HepG2 (cell line): ENCODE results near the gene LRRC72. TPM values are rescaled to one million over a fixed set of nuclear protein-coding genes. Genes with fewer than 3 reads are reported as not detected.

Experiments
- ATAC-seq: fragments of 200-7000 bp; cut with Tn5 transposase; 3 replicates; pipeline ENCODE4 v1.9.1; 2020; ENCODE audit warnings: mild to moderate bottlenecking, moderate library complexity
- BruUV-seq: library from RNA; stranded (reverse); fragments of 400-500 nt; replicated peaks from 2 replicates; lab custom pipeline; 2021; lab: Mats Ljungman, UMichigan
- CTCF ChIA-PET: fragments of 300-600 bp; formaldehyde crosslinking; extraction: SDS; loops from one replicate; lab custom pipeline; 2021; ENCODE audit warnings: low total read pairs, inconsistent platforms, low intra/inter-chr PET ratio; lab: Yijun Ruan, JAX
- POLR2A ChIA-PET: fragments of 350-600 bp; sonication (Branson Sonifier 250); formaldehyde crosslinking; loops from one replicate; lab custom pipeline; 2020; ENCODE audit warnings: antibody characterized with exemption, inconsistent platforms; lab: Yijun Ruan, JAX
- DNase-seq: peaks from one replicate; pipeline ENCODE4 v3.0.0-alpha.2; 2015; ENCODE audit warnings: low spot score
- FAIRE-seq: peaks from 3 replicates; lab custom pipeline; 2011; peaks lifted over from hg19 to GRCh38; lab: Jason Lieb, UNC
- H2AFZ ChIP-seq: one replicate; pipeline ENCODE4 v1.6.1; 2011; ENCODE audit warnings: low read length, inconsistent platforms
- H3K27ac ChIP-seq: fragments of 300-600 bp; 3 replicates; pipeline ENCODE4 v1.8.0; 2011; ENCODE audit warnings: mixed run types, mild to moderate bottlenecking, mixed read lengths, low read length, inconsistent platforms; ENCODE audit not compliant: insufficient read depth; ENCODE audit errors: extremely low read length
- H3K27me3 ChIP-seq, 2 experiments: fragments of 200-600 bp in 1 of 2; 2 replicates in 1 of 2; 3 replicates in 1 of 2; pipeline versions ENCODE4 v1.6.0 to v1.8.0; 2011; ENCODE audit warnings: low read length in 2 of 2, mild to moderate bottlenecking in 2 of 2, moderate library complexity in 2 of 2, inconsistent platforms in 1 of 2; ENCODE audit not compliant: insufficient read depth in 2 of 2, control insufficient read depth in 1 of 2
- H3K36me3 ChIP-seq, 2 experiments: fragments of 200-600 bp in 1 of 2; replicated peaks in 1 of 2; 2 replicates in 1 of 2; 3 replicates in 1 of 2; pipeline versions ENCODE4 v1.5.1 to v1.8.0; 2011; ENCODE audit warnings: low read length in 2 of 2, inconsistent platforms in 1 of 2; ENCODE audit not compliant: insufficient read depth in 2 of 2, control insufficient read depth in 1 of 2
- H3K4me1 ChIP-seq: 2 replicates; pipeline ENCODE4 v1.5.1; 2012; ENCODE audit warnings: low read length, inconsistent platforms; ENCODE audit not compliant: insufficient read depth
- H3K4me2 ChIP-seq: 2 replicates; pipeline ENCODE4 v1.6.0; 2011; ENCODE audit warnings: low read depth, low read length, inconsistent platforms
- H3K4me3 ChIP-seq, 3 experiments: fragments of 200-600 bp in 1 of 3; sonication (generic), shearing (Covaris generic) in 1 of 3; replicated peaks in 1 of 3; 2 replicates each; pipeline ENCODE4 v1.5.1; 2011 to 2016; ENCODE audit warnings: low read length in 3 of 3, inconsistent platforms in 2 of 3, low read depth in 2 of 3, mild to moderate bottlenecking in 2 of 3, control low read depth in 1 of 3, mixed read lengths in 1 of 3; ENCODE audit not compliant: insufficient read depth in 1 of 3
- H3K79me2 ChIP-seq: one replicate; pipeline ENCODE4 v1.6.1; 2011; ENCODE audit warnings: low read length, inconsistent platforms; ENCODE audit not compliant: insufficient read depth
- H3K9ac ChIP-seq: 2 replicates; pipeline ENCODE4 v1.6.0; 2011; ENCODE audit warnings: mild to moderate bottlenecking, low read depth, low read length, inconsistent platforms; ENCODE audit not compliant: insufficient read depth
- H3K9me3 ChIP-seq: 2 replicates; pipeline ENCODE4 v1.5.1; 2012; ENCODE audit warnings: mild to moderate bottlenecking, low read length
- H4K20me1 ChIP-seq: 2 replicates; pipeline ENCODE4 v1.6.0; 2011; ENCODE audit warnings: inconsistent platforms, mild to moderate bottlenecking, low read length, moderate library complexity; ENCODE audit not compliant: insufficient read depth
- FOXK1 ChIP-seq: sonication (generic); formaldehyde crosslinking; IDR thresholded peaks from 2 replicates; pipeline ENCODE4 v1.4.0; 2020; ENCODE audit warnings: low read depth, missing genetic modification reagents, borderline replicate concordance
- FOXO1 ChIP-seq: sonication (generic); formaldehyde crosslinking; IDR thresholded peaks from 2 replicates; pipeline ENCODE4 v1.4.0; 2020; ENCODE audit warnings: missing genetic modification reagents
- GLMP ChIP-seq: sonication (generic); formaldehyde crosslinking; IDR thresholded peaks from 2 replicates; pipeline ENCODE4 v1.9.0; 2021; ENCODE audit warnings: missing genetic modification reagents, mild to moderate bottlenecking, borderline replicate concordance
- GTF2F1 ChIP-seq: fragments of 150-350 bp; IDR thresholded peaks from 2 replicates; pipeline ENCODE4 v1.6.1; 2014; ENCODE audit warnings: low read length
- MAFK ChIP-seq, 2 experiments: IDR thresholded peaks in 1 of 2; conservative IDR thresholded peaks in 1 of 2; 2 replicates each; pipeline ENCODE4 v1.6.1; 2011; ENCODE audit warnings: improper control_type of control experiment in 2 of 2, low read length in 2 of 2
- MBD4 ChIP-seq: IDR thresholded peaks from 2 replicates; pipeline ENCODE4 v1.6.1; 2012; ENCODE audit warnings: low read length, inconsistent platforms, borderline replicate concordance
- PAXIP1 ChIP-seq: sonication (generic); formaldehyde crosslinking; conservative IDR thresholded peaks from 2 replicates; pipeline ENCODE4 v1.4.0; 2020; ENCODE audit warnings: mild to moderate bottlenecking, missing genetic modification reagents, moderate library complexity
- SIN3A ChIP-seq: IDR thresholded peaks from 2 replicates; pipeline ENCODE4 v1.6.1; 2011; ENCODE audit warnings: low read depth, mild to moderate bottlenecking, control low read depth, low read length, borderline replicate concordance
- ZFP82 ChIP-seq: sonication (generic); formaldehyde crosslinking; IDR thresholded peaks from 2 replicates; pipeline ENCODE4 v1.5.1; 2020; ENCODE audit warnings: mild to moderate bottlenecking, missing genetic modification reagents, borderline replicate concordance
- ZNF569 ChIP-seq: sonication (generic); formaldehyde crosslinking; IDR thresholded peaks from 2 replicates; pipeline ENCODE4 v1.5.0; 2020; ENCODE audit warnings: mild to moderate bottlenecking, missing genetic modification reagents, moderate library complexity, borderline replicate concordance
- WGBS: methylation state at CpG from one replicate; pipeline ENCODE4 v1.1.6; 2017; ENCODE audit warnings: low lambda C conversion rate; 5-methylcytosine and 5-hydroxymethylcytosine counted together
- in situ Hi-C: cut with HindIII; loops from 2 replicates; pipeline ENCODE4 v1.10.0; 2017; ENCODE audit warnings: low pct_unique_long_range_greater_than_20kb; ENCODE audit not compliant: extremely low pct_ligation_motif_present
- intact Hi-C: fragments of 100-400 bp; cut with micrococcal nuclease; formaldehyde crosslinking; loops from one replicate; pipeline ENCODE4 v1.10.0; 2022; ENCODE audit not compliant: unreplicated experiment
- polyA plus RNA-seq, 8 experiments: library from polyadenylated mRNA; depleted of rRNA in 3 of 8; stranded (reverse) in 7 of 8; unstranded in 1 of 8; fragments of >200 nt; fragmentation: Illumina TruSeq in 4 of 8; extraction: Trizol in 4 of 8; gene quantifications; 2 replicates each; pipeline versions ENCODE4 v1.2.1 to v1.2.3, GENCODE V29; 2011 to 2016; ENCODE audit warnings: low read depth in 4 of 8, missing spikeins in 1 of 8, mixed read lengths in 1 of 8; ENCODE audit not compliant: insufficient read depth in 1 of 8
- total RNA-seq, 5 experiments: library from RNA; depleted of rRNA; stranded (reverse); fragments of >200 nt; fragmentation: Illumina TruSeq; extraction: Trizol; gene quantifications; 2 replicates each; pipeline ENCODE4 v1.2.3, GENCODE V29; 2016; ENCODE audit warnings: low read depth in 1 of 5
- TF ChIP-seq, protein P1 (sequence below): sonication (generic); formaldehyde crosslinking; IDR thresholded peaks from 2 replicates; pipeline ENCODE4 v1.4.0; 2020; ENCODE audit warnings: missing genetic modification reagents
- TF ChIP-seq, protein P2 (sequence below): sonication (generic); formaldehyde crosslinking; IDR thresholded peaks from 2 replicates; pipeline ENCODE4 v1.4.0; 2020; ENCODE audit warnings: missing genetic modification reagents
- TF ChIP-seq, protein P3 (sequence below): sonication (generic); formaldehyde crosslinking; IDR thresholded peaks from 2 replicates; pipeline ENCODE4 v1.4.0; 2020; ENCODE audit warnings: missing genetic modification reagents

The LRRC72 gene
- total and polyA plus RNA-seq, 2 of the 13 experiments (the other 11 are each of a cell fraction or from before 2014, with no cell fraction given) = not detected

DNA sequence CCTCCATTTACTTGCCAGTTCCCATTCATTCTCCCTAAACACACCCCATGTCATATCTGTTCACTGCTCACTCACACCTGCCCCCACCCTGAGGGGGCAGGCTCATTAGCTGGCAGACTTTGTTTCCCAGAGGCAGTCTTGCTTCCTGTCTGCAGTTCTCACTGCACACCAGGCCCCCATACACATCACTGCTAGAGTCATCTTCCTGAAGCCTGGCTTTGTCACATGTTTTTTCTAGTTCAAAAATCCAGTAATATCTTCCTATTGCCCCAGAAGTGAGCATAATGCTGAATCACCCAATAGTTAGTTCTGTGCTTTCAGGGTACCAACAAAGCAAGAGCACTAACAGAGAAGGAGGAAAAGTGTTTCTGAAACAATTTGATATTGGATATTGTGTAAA, 1.9 kb downstream of the LRRC72 start (continued):
- TF ChIP-seq GLMP (CRISPR knock-in tag) (no peak), MBD4 (no peak), FOXO1 (CRISPR knock-in tag) (no peak), ZNF569 (no peak)
- TF ChIP-seq, protein P1, sequence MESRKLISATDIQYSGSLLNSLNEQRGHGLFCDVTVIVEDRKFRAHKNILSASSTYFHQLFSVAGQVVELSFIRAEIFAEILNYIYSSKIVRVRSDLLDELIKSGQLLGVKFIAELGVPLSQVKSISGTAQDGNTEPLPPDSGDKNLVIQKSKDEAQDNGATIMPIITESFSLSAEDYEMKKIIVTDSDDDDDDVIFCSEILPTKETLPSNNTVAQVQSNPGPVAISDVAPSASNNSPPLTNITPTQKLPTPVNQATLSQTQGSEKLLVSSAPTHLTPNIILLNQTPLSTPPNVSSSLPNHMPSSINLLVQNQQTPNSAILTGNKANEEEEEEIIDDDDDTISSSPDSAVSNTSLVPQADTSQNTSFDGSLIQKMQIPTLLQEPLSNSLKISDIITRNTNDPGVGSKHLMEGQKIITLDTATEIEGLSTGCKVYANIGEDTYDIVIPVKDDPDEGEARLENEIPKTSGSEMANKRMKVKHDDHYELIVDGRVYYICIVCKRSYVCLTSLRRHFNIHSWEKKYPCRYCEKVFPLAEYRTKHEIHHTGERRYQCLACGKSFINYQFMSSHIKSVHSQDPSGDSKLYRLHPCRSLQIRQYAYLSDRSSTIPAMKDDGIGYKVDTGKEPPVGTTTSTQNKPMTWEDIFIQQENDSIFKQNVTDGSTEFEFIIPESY (CRISPR knock-in tag) = no peak

DNA sequence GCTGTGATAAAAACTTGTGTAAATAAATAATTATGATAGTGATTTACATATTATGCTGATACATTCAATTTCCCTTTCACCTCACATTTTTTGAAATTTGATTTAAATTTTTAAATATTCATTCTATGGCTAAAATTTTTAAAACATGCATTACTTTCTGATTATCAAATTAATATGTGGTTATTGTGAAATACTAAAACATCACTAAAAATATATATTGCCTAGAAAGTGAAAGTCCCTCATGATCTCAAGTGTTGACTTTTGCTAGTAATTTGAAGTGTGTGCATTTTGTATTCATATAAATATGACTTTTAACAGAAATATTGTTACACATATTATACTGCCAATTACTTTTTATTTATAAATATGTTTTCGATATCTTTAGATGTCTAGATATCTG, 3.1 kb downstream of the LRRC72 start:
- POLR2A ChIA-PET = no interaction called here
- no peaks in the 10 kb centered on the region for H3K4me1 ChIP-seq
- BruUV-seq = no TSS peak
- DNase-seq = no peak
- WGBS = 4% methylated on average over 1 of the region's 1 CpG
- intact Hi-C loops = loop anchor here (5.0 kb wide), 1 partner anchor 563 kb away; no protein-coding TSS in a partner anchor
- TF ChIP-seq ZFP82 = no peak
- TF ChIP-seq MAFK (conservative IDR thresholded peaks at IDR 0.05 in 1 of 2, IDR thresholded peaks at IDR 0.05 in 1 of 2; ENCODE audit: low read length in 2 of 2) = 0 out of 4 replicates have a peak, but pooled peaks of 1 of the 2 experiments have one; percentile 19
- TF ChIP-seq FOXK1 (CRISPR knock-in tag) = no peak
- TF ChIP-seq, protein P2, sequence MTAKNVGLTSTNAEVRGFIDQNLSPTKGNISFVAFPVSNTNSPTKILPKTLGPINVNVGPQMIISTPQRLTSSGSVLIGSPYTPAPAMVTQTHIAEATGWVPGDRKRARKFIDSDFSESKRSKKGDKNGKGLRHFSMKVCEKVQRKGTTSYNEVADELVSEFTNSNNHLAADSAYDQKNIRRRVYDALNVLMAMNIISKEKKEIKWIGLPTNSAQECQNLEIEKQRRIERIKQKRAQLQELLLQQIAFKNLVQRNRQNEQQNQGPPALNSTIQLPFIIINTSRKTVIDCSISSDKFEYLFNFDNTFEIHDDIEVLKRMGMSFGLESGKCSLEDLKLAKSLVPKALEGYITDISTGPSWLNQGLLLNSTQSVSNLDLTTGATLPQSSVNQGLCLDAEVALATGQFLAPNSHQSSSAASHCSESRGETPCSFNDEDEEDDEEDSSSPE = no peak
- TF ChIP-seq GTF2F1 = no peak
- TF ChIP-seq SIN3A = no peak
- no peak for TF ChIP-seq PAXIP1 (CRISPR knock-in tag)
- TF ChIP-seq, protein P3, sequence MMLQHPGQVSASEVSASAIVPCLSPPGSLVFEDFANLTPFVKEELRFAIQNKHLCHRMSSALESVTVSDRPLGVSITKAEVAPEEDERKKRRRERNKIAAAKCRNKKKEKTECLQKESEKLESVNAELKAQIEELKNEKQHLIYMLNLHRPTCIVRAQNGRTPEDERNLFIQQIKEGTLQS (CRISPR knock-in tag) = no peak
- TF ChIP-seq, all 625 proteins: peak for 1
- H3K4me3 ChIP-seq = no peak overlapping the region
- no peak for ATAC-seq
- H3K27me3 ChIP-seq = no peaks in the 10 kb centered on the region
- no peak overlapping the region for H3K4me2 ChIP-seq
- no peaks in the 10 kb centered on the region for H4K20me1 ChIP-seq
- in situ Hi-C loops = no loop called here
- H3K9ac ChIP-seq = no peak overlapping the region
- H3K27ac ChIP-seq = no peak overlapping the region
- CTCF ChIA-PET = no interaction called here
- no peaks in the 10 kb centered on the region for H3K79me2 ChIP-seq
- no peak overlapping the region for H2AFZ ChIP-seq
- no peak for FAIRE-seq
- H3K36me3 ChIP-seq = no peaks in the 10 kb centered on the region
- H3K9me3 ChIP-seq = no peaks in the 10 kb centered on the region
